Raji (cell line): ENCODE data around the gene NXN.

Experiments
- POLR2A ChIP-seq: IDR thresholded peaks from 2 replicates; pipeline ENCODE4 v1.6.1; 2011; ENCODE audit warnings: low read depth, low read length, control low read depth; ENCODE audit not compliant: insufficient read depth

Gene NXN

GRCh38 chr17:781805-782731 lies 197.5 kb downstream of the NXN start, which contains the start of the genes GLOD4 and MRM3:
Gene GLOD4 (minus strand): TSS chr17:782280. CDS start chr17:782255, 25 bp downstream.
Gene MRM3 (plus strand): TSS chr17:782353. CDS start chr17:782379, 26 bp downstream.
- TF ChIP-seq POLR2A, result peak; percentile 98

DNA sequence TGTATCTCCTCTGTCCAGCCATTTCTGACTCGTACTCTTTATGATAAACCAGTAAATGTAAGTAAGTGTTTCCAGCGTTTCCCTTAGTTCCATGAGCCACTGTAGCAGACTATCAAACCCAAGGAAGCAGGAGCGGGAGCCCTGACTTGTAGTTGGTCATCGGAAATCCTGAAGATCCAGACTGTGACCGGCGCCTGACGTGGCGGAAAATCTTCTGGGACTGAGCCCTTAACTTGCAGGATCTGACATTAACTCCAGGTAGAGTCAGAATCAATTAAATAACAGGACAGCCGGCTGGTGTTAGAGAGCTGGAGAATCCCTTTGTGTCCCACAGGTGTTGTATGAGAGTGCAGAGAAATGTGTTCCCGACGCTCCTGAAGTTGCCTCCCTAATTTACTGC lies 201.5 kb downstream of the NXN start:
- no peak for TF ChIP-seq POLR2A

- TF ChIP-seq POLR2A, result no peak
Observed at GRCh38 chr17:774313-774584, 205.3 kb downstream of the NXN start.

GRCh38 chr17:773467-774312 lies 205.9 kb downstream of the NXN start:
- TF ChIP-seq POLR2A, result no peak

DNA sequence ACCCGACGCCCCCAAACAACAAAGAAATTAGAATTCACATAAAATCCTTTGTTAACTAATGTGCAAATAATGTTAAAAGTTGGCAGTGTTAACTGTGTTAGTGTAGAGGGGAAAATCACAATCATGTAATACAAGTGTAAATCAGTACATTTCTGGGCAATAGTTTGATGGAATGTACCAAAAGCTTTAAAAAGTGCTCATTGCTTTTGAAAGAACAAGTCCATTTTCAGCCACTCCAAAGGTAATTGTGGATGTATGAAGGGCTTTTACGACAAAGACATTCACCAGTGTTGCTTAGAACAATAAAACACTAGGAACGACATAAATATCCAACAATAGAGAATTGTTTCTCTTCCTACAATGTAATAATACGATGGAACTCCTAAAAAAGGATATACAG lies 206.6 kb downstream of the NXN start:
- no peak for TF ChIP-seq POLR2A

- no peak for TF ChIP-seq POLR2A
Observed at GRCh38 chr17:767076-767475, 212.5 kb downstream of the NXN start.

DNA sequence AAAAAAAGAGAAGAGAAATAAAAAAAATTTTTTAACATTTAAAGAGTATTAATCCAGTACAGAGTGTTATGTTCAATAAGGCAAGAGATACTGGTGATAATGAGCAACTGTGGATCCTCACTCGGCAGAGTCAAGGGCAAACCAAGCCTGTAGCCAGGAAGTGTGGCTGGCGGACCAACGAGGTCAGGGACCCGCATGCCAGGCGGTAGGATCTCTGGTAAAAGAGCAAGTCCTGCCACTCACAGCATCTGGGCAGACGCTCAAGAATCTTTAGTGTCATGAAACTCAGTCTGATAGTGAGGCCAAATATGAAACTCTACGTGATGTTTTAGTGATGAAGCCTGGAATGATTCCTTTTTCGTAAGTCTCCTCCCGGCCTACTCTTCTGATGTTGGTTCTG lies 219.2 kb downstream of the NXN start:
- no peak for TF ChIP-seq POLR2A

GRCh38 chr17:759964-760363 lies 219.6 kb downstream of the NXN start:
- TF ChIP-seq POLR2A, result no peak

DNA sequence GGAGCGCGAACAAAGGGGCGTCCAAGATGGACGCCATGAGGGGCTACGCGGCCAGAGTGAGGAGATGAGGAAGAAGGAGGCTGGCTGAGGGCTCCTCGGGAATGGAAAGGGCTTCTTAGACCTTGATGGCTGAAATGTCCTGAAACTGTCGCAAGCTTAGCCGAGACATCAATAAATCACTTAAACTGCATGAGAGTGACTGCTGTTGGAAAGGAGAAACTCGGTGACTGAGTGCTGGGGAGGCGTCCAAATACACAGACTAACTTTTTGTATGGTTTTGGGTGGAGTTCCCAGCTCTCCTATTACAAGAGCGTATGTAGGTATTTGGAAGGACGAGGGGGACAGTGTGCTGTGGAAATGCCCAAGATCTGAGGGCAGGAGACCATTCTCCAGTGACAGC lies 226.2 kb downstream of the NXN start:
- no peak for TF ChIP-seq POLR2A

GRCh38 chr17:752620-753219 lies 226.9 kb downstream of the NXN start:
- no peak for TF ChIP-seq POLR2A

DNA sequence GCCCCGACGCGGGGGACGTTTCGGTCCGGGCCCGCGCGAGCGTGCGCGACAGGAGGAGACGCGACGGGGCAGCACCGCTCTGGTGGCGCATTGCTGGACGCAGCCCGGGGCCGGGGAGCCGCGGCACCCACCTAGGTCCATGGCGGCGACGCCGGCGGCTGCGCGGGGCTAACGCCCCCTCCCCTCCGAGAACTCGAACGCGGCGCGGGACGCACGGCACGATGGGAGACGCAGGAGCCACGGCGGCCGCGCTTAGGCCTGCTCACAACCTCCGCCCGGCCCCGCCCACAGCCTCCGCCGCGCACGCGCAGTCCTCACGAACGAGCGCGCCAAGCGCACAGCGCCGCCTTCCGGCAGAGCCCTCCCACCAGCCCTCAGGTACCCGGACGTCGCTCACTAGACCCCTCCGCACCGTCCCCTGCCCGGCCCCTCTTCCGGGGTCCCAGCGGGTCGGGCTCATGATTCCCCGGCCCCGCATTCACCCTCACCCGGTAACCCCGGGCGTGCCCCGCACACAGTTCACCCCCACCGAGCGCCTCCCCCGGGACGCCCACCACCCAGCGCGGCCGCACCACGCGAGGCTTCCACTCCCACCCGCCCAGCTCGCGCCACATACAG lies 227.5 kb downstream of the NXN start, which contains the start of gene GEMIN4:
Gene GEMIN4 (minus strand): TSS at position 263 of the 618 bp plus-strand sequence. CDS start 122 bp downstream, at position 141.
- peak; percentile 92 for TF ChIP-seq POLR2A

DNA sequence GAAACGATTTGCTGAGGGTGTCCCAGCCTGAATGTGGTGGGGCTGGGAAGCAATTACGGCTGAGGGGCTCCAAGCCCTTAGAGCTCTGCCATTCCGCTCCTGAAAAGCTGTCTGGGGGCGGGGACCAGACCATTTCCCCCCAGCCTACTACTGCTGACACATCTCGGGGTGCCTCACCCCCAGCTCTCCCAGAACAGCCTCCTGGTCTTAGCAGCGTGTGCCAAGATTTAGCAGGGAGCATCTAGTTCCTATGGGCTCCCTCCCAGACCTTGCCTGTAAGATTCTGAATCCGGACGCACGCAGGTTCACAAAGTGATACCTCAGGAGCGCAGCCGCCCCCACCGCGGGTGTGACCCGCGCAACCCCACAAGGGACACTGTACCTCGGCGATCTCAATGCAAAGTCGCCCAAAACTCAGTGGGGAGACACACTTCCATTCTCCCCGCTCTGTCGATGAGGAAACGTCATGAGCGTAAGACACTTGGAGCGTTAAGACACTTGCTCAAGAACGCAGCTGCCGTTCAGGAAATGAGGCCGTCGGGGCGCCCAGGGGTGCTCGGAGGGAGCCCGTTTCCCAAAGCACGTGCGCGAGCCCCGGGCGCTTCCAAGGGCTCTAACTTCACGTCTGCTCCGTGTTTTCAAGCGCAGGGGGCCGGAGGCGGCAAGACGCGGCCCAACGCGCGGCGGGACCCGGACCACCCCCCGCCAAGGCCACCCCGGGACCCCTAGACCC lies 228.1 kb downstream of the NXN start:
- no peak for TF ChIP-seq POLR2A

GRCh38 chr17:750431-751037 lies 229.0 kb downstream of the NXN start:
- no peak for TF ChIP-seq POLR2A
